HG03520 (cell line): ENCODE measurements around the gene PEX14.

Experiments
- ATAC-seq: cut with Tn5 transposase; IDR thresholded peaks from one replicate; pipeline ENCODE4 v1.9.1; 2021; ENCODE audit warnings: mild to moderate bottlenecking, moderate library complexity; ENCODE audit not compliant: unreplicated experiment

PEX14 gene

DNA sequence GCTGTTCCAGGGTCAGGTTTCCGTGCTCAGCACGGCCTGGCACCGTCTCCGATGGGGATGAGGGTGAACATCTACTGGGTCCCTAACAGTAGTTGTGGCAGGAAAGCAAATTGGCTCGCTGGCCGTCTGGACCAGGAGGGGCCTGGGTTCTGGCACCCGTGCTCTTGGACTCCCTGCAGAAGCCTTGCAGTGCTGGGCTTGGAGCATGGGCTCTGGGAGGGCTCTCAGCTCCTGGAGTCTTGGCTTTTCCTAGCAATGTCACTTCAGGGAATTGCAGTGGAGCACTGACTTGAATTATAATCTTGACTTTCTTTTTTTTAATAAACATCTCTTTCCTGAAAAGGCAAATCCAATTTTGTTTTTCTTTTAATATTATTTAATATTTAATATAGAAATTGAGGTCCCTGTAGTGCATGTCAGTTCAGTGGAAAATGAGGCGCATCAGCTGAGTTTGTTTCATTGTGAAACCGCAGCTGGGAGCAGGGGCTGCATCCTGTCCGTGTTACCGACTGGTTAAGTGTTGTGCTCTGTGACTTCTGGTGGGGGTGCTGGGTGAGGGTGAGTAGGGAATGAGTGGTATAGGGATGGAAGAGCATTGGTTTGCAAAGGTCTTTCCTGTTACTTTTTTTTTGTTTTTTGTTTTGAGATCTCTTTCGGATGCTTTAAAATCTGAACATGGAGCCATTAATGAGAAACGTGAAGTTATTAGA is 64.1 kb downstream of the PEX14 start:
- ATAC-seq: no peak

DNA sequence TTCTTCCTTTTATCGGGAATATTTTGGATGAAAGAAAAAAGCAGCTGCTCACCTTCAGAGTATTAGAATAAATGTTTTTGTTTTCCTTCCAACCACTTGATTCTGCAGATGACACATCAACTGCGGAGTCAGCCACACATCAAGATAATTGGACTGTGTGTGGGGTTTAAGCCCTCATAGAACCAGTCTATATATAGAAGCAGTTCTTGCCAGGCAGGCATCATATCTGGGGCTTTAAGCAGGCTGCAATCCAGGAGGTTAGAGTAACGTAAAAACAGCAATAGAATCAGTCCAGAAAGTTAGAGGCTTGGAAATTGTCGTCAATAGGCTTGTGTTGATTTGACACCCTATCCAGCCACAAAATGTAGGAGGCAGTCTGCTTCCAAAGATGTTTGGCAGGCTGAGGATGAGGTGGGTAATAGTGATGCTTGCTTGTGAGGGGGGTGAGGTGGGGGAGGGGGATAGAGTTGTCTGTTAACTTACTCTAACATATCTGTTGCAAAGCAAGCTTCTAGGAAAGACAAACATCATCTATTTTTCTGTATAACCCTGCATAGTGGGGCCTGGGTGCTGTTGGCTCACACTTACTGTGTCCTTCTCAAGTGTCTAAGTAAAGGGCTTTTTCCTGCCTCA is 64.8 kb downstream of the PEX14 start:
- no peak for ATAC-seq

DNA sequence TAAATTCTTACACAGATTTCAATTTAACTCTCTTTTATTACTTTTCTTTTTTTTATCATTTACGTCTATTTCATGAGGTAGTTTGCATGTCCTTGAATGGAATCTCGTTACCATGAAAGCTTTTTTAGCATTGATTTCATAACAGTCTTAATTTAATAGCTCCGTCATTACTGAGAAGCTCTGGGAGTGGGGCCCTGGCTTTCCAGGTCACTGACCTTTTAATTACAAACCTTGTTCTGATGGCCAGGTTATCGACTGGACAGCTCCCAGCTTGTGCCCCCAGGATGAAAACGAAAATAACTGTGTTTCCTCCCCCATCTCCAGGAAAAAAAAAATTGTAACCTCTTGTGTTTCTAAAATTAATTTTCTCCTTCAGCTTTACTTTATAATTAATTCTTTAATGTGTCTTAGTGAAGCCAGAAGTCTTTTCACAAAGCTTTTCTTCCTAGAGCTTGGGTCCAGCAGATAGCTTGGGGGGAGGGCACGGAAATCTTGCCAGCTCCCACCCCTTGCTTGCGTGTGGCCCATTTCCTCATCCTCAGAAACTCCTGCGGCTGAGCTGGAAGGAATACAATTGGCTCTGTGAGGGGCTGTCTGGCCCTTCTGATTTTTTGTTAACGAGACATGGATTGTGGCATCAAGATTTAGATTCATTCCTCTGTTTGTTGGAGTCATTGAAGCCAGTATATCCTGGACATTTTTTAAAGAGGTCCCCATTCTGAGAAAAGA is 65.7 kb downstream of the PEX14 start:
- no peak for ATAC-seq

DNA sequence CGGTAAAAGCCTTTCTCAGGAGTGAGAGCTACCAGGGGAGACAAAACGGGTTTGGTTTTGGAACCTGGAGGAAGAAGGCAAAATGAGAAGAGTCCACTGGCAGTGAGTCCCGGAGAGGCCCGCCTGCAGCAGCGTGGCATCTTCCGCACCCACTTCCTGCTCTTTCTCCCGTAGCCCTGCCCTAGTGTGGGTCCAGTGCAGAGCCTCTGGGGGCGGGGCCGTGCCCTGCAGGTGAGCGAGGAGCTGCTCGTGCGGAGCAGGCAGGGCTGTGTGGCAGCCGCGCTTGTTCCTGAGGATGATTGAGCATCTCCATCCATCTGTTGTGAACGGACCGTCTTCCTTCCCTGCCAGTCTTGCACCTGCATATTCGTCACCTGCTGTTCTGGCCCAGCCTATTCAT is 66.5 kb downstream of the PEX14 start:
- no peak for ATAC-seq

DNA sequence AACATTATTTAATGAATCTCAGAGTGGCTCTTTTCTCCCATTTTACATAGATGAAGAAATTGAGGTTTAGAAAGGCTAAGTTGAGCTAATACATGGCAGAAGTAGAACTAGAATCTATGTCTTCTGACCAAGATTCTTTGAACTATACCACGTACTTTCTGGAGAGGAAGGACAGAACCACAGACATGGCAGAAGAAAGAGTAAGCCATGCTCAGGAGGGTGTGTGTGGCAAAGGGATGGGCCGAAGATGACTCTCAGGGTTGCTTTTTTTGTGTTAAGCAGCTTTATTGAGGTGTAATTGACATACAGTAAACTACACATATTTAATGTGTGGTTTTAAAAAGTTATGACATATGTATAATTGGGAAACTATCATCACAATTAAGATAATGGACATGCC is 69.5 kb downstream of the PEX14 start:
- ATAC-seq: no peak

DNA sequence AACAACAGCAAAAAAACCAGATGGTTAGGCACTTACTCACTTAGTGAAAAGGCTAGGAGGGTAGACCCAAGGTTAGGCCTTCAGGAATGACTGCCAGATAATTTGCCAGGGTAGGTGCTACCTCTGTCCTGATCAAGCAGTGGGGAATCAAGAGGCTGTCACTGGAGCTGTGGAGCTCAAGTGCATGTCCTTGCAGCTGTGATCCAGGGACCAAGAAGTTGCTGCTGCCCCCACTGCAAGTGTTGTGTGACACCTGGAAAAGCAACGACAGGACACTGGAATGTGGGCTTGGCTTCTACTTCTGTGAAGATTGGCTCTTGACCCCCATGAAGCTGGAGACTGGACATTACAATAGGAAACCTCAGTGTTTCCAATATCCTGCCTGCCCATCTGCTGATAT is 72.1 kb downstream of the PEX14 start:
- ATAC-seq: no peak

DNA sequence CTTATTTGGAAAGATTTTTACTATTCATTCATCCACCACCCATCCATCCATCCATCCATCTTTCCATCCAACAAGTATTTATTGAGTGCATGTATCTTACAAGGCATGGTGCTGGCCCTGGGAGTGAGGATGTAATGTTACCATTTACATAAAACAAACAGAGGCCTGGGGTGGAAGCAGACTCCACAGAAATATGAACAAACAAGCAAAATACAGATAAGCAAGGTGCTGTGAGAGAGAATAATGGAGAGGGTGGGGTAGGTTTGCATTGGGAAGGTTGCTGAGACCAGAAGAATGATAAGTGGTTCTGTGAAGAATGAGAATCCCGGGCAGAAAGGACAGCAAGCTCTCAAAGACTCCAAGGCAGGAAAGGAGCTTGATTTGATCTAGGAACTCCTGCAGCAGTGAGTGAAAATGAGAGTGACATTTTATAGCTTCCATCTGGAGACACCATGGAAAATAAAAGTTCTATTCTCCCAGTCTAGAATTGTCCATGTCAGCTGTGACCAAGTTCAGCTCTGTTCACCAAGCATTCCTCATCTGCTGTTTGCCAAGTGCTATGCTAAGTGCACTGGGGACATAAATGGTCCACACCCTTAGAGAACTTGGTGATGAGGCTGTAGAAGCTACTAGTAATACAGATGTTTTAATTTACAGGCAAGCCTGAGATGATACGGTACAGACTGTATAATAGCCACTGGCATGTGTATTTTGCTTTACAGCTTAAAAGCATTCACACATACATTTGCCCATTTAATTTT is 75.3 kb downstream of the PEX14 start:
- no peak for ATAC-seq

DNA sequence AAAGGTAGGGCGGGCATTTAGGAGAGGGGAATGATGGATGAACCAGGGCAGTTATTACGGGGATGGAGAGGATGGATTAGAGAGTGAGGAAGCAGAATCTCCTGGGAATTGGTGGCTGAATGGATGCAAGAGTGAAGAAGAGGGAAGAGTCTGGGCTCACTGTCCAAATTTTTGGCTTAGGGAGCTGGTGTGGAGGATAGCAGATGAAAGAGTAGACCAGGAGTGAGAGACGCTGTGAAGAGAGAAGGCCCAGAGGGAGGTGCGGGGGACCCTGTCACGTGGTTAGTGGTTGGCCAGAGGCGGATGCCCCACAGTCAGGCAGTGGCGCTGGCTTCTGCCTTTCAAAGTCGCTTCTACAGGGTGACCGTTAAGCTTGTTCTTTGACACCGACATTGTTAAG is 78.4 kb downstream of the PEX14 start:
- no peak for ATAC-seq

DNA sequence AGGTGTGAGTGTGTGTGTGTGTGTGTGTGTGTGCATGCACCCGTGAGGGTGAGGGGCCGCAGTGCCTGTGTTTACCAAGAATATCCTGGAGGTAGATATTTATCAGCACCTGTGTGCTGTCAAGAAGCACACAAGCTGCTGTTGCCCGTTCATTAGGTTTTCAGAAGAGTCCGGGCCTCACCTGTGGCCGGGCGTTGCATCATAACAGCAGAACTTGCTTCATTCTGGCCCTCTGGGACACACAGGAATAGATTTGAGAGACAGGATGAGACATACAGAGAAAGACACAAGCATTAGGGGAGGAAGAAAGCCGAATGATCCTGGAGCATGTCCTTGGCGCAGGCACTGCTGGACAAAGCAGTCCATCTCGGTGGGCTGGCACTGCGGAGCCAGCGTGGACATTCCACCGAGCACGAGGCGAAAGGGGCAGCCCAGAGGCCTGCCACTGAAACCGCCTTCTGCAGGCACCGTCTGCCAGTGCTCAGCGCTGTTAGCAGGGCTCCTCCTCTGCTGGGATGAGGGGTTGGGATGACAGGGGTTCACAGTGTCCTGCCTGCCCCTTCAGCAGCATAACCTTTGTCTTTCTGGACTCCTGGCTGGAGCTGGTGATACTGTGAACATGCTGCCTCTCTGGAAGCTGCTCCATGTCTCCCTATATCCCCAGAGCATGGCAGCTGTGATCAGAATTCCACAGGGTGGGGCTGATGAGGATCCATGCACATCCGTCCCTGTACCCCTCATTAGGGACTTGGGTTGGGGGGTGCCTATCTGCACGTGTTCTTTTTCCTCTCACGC is 81.1 kb downstream of the PEX14 start:
- no peak for ATAC-seq

DNA sequence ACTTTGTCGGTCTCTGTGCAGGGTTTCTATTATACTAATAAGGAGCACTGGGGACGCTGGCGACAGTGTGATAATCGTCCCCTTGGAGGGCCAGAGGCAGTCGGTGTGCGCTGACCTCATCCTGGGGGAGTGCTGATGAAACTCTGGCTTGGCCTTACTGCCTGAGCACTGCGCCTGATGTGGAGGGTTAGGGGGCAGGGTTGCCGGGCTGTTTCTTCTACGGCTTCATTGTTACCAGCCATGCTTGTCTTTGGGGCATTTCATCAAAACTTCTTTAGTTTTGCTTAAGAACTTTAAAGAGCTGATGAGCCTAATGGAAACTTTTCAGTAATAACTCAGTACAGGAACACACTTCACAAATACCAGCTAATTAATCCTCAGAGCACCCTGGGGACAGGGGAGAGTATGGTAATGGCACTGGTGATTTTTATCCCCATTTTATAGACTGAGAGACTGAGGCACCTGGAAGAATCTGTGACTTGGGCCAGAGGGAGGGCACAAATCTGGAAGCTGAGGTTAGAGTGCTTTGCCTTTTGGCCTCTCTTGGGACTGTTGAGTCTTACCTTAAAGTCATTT is 81.8 kb downstream of the PEX14 start:
- ATAC-seq: no peak

DNA sequence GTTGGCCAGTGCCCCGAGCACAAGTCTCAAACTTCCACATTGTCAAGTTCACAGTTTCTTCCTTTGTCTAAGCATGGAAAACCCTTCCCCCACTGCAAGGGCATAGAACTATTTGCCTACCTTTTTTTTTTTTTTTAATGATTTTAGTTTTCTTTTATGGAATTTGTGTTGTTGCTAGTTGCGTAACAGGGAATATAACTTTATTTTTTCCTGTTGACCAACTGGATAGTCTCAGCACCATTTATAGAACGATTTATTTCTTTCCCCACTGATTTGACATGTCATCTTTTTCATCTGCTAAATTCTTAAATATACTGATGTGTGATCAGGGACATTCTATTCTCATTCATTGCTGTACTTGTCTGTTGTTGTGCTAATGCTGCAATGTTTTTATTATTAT is 83.0 kb downstream of the PEX14 start:
- ATAC-seq: no peak

DNA sequence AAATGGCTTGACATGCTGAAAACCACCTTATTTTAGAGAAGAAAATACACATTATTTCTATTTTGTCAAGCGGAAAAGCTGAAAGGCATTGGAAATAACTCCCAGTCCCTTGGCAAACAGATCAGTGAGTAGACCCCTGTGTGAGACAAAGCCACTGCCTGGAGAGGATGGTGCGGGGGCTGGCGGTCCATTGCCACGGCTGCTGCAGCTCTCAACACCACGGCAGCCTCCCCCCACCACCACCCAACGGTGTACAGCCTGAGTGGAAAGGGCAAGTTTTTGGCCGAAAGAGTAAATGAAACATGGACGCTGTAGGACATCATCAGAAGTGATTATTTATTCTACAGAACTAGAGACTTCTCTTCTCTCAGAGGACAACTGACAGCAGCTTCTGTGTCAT is 84.6 kb downstream of the PEX14 start:
- no peak for ATAC-seq

DNA sequence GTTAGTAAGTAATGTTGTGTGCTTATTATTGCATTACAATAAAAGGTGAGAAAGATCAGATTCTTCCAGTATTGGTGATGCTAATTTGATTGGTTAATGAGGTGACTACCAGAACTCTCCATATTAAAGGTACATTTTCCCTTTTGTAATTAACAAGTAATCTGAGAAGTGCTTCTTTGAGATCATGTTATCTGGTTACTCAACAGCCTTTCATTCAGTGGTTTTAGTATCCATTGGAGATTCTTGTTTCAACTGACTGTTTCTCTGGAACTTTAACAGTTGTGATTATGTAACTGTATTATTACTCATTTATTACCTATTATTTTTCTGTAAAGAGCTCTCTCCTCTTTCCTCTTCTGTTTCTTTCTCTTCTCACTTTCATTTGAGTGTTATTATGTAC is 86.7 kb downstream of the PEX14 start:
- no peak for ATAC-seq

DNA sequence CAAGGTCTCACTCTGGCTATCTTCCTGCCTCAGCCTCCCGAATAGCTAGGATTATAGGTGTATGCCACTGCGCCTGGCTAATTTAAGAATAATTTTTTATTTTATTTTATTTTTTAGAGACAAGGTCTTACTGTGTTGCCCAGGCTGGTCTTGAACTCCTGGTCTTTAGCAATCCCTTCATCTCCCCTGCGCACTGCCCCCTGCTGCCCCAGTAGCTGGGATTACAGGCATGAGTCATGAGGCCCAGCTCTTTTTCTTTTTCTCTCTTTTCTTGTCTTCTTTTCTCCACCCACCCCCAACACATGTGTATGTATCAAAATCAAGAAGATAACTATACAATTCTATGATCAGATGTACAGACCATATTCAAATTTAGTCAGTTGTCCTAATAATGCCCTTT is 87.2 kb downstream of the PEX14 start:
- ATAC-seq: no peak

DNA sequence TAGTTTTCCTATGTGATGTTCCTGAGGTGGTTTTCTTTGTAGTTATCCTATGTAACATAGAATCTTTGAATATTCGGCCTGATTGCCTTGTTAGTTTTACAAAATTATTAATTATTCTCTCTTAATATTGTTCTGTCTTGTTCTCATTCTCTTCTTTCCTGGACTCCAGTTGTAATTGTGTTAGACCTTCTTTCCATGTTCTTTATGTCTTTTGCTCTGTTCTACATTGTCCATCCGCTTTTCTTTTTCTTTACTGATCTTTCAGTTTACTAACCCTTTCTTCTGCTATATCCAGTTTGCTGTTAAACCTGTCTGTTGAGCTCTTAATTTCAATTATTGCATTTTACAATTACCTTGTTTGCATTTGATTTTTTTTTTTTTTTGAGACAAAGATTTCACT is 89.3 kb downstream of the PEX14 start:
- ATAC-seq: no peak

DNA sequence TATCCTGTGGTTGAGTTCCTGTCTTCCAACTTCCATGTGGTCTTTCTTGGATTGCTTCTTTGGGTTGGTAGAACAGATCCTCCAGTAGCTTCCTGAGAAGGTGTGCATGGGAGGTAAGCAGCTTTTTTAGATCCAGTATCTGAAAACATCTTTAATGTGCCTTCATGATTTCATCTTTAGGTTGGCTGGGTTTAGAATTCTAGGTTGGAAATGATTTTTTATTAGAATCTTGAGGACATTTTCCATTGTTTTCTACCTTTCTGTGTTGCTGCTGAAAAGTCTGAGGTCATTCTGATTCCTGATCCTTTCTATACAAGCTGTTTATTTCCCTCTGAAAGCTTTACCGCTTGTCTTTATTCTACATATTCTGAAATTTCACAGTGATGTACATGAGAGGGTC is 94.8 kb downstream of the PEX14 start:
- no peak for ATAC-seq

DNA sequence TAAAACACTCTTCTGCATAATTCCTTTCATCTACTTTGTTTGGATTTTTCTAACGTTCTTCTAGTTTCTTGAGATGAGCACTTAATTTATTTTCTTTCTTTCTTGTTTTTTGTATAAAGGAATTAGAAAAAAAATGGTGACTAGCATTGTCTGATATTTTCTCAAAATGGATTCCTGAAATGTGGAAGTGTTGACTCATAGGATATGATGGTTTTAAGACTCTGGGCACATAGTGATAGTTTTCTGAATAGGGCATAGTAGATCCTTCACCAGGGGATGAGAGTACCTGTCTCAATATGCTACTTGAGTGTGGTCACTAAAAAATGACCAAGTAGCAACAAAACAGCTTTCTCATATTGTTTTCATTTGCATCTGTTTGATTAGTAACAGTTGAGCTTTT is 100.9 kb downstream of the PEX14 start:
- ATAC-seq: no peak

DNA sequence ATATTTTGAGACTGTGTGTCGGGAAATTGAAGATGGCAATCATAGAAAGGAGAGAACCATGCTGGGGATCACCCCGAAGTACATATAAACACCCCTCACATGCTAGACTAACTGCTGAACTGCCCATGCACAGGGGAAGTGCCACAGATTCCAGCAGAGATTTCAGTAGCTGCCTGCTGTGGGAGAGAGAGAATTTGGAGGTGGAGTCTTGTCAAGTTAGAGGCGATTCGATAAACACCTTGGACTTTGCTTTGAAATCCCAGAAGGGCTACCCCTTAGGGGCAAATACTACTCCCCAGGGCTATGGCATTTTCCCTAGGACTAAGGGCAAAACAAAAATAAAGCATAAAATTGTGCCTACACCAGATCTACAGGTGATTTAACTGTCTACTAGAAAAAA is 103.3 kb downstream of the PEX14 start:
- ATAC-seq: no peak

DNA sequence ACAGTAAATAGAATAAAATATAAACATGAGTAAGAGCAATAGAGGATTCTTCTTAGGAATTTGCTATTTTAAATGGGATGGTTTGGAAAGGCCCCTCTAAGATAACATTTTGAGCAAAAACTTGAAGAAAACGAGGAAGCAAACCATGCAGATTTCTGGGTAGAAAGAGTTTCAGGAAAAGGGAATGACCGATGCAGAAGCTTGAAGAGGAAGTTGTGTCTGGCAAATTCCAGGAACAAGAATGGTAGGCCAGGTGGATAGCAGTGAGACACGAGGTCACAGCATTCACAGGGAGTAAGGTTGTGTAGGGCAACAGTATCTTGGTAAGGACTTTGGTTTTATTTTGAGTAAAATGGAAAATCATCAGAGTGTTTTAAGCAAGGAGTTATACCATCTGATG is 108.9 kb downstream of the PEX14 start:
- ATAC-seq: no peak

DNA sequence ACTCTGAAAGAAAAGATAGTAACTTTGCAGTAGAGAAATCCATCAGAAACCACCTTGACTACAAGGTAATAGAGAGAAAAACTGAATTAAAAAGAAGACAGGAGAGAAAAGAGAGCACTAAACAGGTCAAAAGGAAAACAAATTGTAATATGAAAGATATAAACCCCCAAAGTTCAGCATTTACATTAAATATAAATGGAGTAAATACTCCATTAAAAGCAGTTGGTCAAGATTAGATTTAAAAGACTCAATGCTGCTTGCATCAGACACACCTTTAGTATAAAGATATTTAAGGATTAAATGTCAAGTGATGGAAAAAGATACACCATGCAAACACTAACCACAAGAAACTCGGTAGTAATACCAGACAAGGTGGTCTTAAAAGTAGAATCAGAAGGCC is 110.5 kb downstream of the PEX14 start:
- no peak for ATAC-seq
